ENCODE data around the gene POU2AF1.

POU2AF1 gene

DNA sequence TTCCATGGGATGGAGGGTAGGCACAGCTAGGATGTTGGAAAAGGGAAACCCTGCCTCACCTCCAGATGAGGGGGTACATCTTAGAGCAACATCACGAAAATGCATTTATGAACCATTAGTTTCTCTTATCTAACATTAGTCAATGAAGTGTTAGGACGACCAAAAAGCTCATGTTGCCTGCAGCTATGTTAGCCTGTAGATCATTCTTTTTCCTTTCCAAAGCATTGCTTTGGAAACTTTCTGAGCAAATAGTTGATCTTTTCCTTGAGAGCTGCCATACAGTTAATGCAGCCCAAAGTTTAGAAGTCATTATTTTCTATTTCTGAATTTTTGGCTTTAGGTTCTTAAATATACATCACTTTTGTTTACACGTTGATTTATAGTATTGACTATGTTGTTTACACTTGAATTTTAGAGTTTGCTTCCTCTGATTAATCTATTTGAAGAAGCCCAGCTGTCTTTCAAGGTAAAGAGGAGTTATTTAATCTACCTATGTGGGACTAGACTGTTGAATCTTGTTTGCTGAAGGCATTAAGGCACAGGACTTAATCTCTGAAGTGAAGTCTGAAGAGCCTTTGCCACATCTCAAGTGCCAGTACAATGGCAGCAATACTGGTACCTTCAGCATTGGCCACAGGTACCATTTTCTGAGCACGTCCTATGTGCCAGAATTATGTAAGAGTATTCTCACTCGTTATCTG is 69.7 kb downstream of the POU2AF1 start (continued):
- TF ChIP-seq, protein P1, sequence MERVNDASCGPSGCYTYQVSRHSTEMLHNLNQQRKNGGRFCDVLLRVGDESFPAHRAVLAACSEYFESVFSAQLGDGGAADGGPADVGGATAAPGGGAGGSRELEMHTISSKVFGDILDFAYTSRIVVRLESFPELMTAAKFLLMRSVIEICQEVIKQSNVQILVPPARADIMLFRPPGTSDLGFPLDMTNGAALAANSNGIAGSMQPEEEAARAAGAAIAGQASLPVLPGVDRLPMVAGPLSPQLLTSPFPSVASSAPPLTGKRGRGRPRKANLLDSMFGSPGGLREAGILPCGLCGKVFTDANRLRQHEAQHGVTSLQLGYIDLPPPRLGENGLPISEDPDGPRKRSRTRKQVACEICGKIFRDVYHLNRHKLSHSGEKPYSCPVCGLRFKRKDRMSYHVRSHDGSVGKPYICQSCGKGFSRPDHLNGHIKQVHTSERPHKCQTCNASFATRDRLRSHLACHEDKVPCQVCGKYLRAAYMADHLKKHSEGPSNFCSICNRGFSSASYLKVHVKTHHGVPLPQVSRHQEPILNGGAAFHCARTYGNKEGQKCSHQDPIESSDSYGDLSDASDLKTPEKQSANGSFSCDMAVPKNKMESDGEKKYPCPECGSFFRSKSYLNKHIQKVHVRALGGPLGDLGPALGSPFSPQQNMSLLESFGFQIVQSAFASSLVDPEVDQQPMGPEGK (CRISPR knock-in tag; IDR thresholded peaks at IDR 0.05; ENCODE audit: borderline replicate concordance) = no peak
- TF ChIP-seq, protein P2, sequence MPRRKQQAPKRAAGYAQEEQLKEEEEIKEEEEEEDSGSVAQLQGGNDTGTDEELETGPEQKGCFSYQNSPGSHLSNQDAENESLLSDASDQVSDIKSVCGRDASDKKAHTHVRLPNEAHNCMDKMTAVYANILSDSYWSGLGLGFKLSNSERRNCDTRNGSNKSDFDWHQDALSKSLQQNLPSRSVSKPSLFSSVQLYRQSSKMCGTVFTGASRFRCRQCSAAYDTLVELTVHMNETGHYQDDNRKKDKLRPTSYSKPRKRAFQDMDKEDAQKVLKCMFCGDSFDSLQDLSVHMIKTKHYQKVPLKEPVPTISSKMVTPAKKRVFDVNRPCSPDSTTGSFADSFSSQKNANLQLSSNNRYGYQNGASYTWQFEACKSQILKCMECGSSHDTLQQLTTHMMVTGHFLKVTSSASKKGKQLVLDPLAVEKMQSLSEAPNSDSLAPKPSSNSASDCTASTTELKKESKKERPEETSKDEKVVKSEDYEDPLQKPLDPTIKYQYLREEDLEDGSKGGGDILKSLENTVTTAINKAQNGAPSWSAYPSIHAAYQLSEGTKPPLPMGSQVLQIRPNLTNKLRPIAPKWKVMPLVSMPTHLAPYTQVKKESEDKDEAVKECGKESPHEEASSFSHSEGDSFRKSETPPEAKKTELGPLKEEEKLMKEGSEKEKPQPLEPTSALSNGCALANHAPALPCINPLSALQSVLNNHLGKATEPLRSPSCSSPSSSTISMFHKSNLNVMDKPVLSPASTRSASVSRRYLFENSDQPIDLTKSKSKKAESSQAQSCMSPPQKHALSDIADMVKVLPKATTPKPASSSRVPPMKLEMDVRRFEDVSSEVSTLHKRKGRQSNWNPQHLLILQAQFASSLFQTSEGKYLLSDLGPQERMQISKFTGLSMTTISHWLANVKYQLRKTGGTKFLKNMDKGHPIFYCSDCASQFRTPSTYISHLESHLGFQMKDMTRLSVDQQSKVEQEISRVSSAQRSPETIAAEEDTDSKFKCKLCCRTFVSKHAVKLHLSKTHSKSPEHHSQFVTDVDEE (CRISPR knock-in tag; IDR thresholded peaks at IDR 0.05) = no peak

DNA sequence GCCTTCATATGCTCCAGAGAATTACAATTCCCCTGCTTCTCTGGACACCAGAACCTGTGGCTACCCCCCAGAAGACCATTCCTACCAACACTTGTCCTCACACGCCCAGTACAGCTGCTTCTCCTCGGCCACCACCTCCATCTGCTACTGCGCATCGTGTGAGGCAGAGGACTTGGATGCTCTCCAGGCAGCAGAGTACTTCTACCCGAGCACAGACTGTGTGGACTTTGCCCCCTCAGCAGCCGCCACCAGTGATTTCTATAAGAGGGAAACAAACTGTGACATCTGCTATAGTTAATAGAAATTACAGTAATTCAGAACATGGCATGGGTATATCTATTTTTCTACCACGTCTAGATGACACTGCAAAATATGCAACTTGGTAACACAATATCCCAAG is 70.9 kb downstream of the POU2AF1 start:
- TF ChIP-seq ESRRG (CRISPR knock-in tag; IDR thresholded peaks at IDR 0.05) (no peak), ISL1 (CRISPR knock-in tag; IDR thresholded peaks at IDR 0.05) (no peak), OSR1 (CRISPR knock-in tag; IDR thresholded peaks at IDR 0.05) (no peak), CSDC2 (CRISPR knock-in tag; IDR thresholded peaks at IDR 0.05) (no peak)
- TF ChIP-seq, protein P2 (CRISPR knock-in tag; IDR thresholded peaks at IDR 0.05) = peak; percentile 65; the same call in 1 of the 2 replicates
- peak; percentile 82 for ATAC-seq

DNA sequence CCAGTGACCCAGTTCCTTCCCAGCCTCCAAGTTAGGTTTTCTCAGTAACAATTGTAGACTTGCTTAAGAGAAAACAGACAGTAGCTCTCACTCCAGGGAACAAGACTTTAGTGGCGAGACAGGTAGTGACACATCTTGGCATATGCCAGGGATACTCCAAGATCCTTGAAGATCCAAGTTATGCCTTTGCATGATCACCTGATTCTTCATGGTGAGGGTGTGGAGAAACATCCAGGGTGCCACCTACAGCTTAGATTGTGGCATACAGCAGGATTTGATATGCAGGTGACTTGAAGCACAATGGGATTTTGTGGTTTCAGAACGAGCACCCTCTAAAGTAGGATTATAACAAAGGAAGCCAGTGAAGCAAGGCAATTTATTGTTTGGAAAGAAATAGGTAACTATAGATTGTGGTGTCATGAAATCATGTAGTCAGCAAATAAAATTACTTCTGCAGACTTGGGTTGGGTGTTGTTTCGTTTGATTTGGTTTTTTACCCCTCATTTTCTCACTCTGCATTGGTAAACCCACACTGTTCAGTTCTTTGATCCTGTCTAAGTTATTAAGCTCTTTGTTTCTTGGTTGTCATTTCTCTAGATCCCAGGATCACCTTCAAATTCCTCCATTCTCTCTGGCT is 71.5 kb downstream of the POU2AF1 start:
- no peak for ATAC-seq
- TF ChIP-seq TOX (CRISPR knock-in tag; IDR thresholded peaks at IDR 0.05; ENCODE audit: borderline replicate concordance) (no peak), ESRRG (CRISPR knock-in tag; IDR thresholded peaks at IDR 0.05) (no peak), ZNF565 (CRISPR knock-in tag; conservative IDR thresholded peaks at IDR 0.05; ENCODE audit: low read depth) (no peak), GLIS3 (CRISPR knock-in tag; IDR thresholded peaks at IDR 0.05) (no peak), ZNF70 (CRISPR knock-in tag; IDR thresholded peaks at IDR 0.05) (no peak), ZFP3 (CRISPR knock-in tag; IDR thresholded peaks at IDR 0.05) (no peak), RARB (CRISPR knock-in tag; IDR thresholded peaks at IDR 0.05) (no peak), ARNTL (CRISPR knock-in tag; IDR thresholded peaks at IDR 0.05; ENCODE audit: borderline replicate concordance, low read depth) (no peak), SNAI2 (CRISPR knock-in tag; IDR thresholded peaks at IDR 0.05) (no peak), PPARA (CRISPR knock-in tag; IDR thresholded peaks at IDR 0.05; ENCODE audit: borderline replicate concordance) (no peak)
- TF ChIP-seq, protein P3, sequence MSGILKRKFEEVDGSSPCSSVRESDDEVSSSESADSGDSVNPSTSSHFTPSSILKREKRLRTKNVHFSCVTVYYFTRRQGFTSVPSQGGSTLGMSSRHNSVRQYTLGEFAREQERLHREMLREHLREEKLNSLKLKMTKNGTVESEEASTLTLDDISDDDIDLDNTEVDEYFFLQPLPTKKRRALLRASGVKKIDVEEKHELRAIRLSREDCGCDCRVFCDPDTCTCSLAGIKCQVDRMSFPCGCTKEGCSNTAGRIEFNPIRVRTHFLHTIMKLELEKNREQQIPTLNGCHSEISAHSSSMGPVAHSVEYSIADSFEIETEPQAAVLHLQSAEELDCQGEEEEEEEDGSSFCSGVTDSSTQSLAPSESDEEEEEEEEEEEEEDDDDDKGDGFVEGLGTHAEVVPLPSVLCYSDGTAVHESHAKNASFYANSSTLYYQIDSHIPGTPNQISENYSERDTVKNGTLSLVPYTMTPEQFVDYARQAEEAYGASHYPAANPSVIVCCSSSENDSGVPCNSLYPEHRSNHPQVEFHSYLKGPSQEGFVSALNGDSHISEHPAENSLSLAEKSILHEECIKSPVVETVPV (CRISPR knock-in tag; IDR thresholded peaks at IDR 0.05) = no peak
- TF ChIP-seq, protein P1 (CRISPR knock-in tag; IDR thresholded peaks at IDR 0.05; ENCODE audit: borderline replicate concordance) = no peak
- TF ChIP-seq, protein P4, sequence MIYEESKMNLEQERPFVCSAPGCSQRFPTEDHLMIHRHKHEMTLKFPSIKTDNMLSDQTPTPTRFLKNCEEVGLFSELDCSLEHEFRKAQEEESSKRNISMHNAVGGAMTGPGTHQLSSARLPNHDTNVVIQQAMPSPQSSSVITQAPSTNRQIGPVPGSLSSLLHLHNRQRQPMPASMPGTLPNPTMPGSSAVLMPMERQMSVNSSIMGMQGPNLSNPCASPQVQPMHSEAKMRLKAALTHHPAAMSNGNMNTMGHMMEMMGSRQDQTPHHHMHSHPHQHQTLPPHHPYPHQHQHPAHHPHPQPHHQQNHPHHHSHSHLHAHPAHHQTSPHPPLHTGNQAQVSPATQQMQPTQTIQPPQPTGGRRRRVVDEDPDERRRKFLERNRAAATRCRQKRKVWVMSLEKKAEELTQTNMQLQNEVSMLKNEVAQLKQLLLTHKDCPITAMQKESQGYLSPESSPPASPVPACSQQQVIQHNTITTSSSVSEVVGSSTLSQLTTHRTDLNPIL (CRISPR knock-in tag; IDR thresholded peaks at IDR 0.05; ENCODE audit: low read depth) = no peak

Measured in SK-N-SH treated with all-trans-retinoic acid at 6 μM for 48 hours (cell line).